ENCODE data around the gene FGD3.

The FGD3 gene

DNA sequence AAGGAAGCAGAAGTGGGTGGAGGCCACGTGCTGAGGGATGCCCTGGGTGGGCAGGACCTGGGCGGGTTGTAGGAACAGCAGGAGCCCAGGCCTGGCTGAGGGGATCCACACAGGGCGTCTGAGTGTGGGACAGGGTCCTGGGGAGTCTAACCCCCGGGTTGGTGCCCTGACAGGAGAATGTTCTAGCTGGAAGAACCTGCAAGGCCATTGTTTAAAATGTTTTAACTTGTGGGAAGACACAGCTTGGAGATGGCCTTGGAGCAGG is 77.3 kb downstream of the FGD3 start:
- H3K36me3 ChIP-seq (ENCODE audit: control insufficient read depth, insufficient read depth, low read length) = no peaks in the 10 kb centered on the region
- no peak overlapping the region for H3K27ac ChIP-seq (ENCODE audit: low read depth, low read length)
- H3K9me3 ChIP-seq (ENCODE audit: control insufficient read depth, insufficient read depth, low read depth, low read length) = no peaks in the 10 kb centered on the region
- H3K9ac ChIP-seq (ENCODE audit: low read length) = no peak overlapping the region
- peaks cover 13% of the 10 kb centered on the region for H3K4me1 ChIP-seq (ENCODE audit: control insufficient read depth, insufficient read depth, low read length)
- no peak overlapping the region for H3K4me3 ChIP-seq (ENCODE audit: low read depth, low read length)
- H3K27me3 ChIP-seq (ENCODE audit: control insufficient read depth, insufficient read depth, low read length) = no peaks in the 10 kb centered on the region

DNA sequence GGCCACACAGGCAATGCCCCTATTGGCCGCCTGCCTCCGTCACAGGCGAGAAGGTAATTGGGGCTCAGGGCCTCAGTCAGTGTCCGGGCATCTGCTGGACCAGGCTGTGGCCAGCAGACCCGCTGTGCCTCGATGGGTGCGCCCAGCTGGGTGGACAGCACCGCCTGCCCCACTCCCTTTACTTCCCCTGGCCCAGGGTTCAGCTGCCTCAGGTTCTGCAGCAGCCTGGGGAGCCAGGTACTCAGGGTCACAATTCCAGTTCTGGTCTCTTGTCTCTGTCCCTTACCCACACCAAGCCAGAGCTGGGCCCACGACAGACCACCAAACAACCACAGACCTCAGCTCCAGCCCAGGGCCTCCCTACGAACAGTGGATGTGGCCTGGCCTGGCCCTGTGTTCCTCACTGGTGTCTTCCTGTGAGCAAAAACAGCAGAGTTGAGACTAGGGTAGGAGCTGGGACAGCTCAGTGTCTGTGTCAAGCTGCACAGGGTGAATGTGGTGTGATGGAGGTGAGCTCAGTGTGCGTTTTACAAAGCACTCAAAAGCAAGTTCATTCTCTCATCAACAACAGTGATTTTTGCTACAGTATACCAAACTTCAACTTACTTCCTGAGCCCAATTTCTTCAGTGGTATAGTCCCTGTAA is 77.8 kb downstream of the FGD3 start:
- H3K4me1 ChIP-seq (ENCODE audit: control insufficient read depth, insufficient read depth, low read length) = peaks cover 13% of the 10 kb centered on the region
- H3K27me3 ChIP-seq (ENCODE audit: control insufficient read depth, insufficient read depth, low read length) = no peaks in the 10 kb centered on the region
- H3K9ac ChIP-seq (ENCODE audit: low read length) = no peak overlapping the region
- H3K27ac ChIP-seq (ENCODE audit: low read depth, low read length) = no peak overlapping the region
- no peak overlapping the region for H3K4me3 ChIP-seq (ENCODE audit: low read depth, low read length)
- H3K9me3 ChIP-seq (ENCODE audit: control insufficient read depth, insufficient read depth, low read depth, low read length) = no peaks in the 10 kb centered on the region
- H3K36me3 ChIP-seq (ENCODE audit: control insufficient read depth, insufficient read depth, low read length) = no peaks in the 10 kb centered on the region

DNA sequence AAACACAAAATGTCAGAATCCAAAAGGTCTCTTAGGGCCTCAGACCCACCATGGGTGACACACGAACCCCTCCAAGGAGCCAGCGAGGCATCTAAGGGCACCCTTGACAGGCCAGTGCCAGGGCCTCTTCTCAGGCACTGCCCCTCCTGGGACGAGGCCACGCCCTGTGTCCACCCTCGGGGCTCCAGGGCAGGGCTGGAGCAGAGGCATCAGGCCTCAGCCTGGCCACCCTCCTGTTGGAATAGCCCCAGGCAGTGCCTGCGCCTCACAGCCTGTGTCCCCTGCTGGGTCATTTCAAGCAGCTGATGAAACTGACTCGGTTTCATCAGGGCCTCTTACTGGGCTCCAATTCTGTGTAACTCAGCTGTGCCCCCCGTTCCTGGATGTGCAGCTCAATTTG is 78.4 kb downstream of the FGD3 start:
- Histone ChIP-seq H3K4me1 (ENCODE audit: control insufficient read depth, insufficient read depth, low read length) (peaks cover 13% of the 10 kb centered on the region), H3K9me3 (ENCODE audit: control insufficient read depth, insufficient read depth, low read depth, low read length) (no peaks in the 10 kb centered on the region), H3K27ac (ENCODE audit: low read depth, low read length) (no peak overlapping the region), H3K9ac (ENCODE audit: low read length) (no peak overlapping the region), H3K27me3 (ENCODE audit: control insufficient read depth, insufficient read depth, low read length) (no peaks in the 10 kb centered on the region), H3K36me3 (ENCODE audit: control insufficient read depth, insufficient read depth, low read length) (no peaks in the 10 kb centered on the region), H3K4me3 (ENCODE audit: low read depth, low read length) (no peak overlapping the region)

DNA sequence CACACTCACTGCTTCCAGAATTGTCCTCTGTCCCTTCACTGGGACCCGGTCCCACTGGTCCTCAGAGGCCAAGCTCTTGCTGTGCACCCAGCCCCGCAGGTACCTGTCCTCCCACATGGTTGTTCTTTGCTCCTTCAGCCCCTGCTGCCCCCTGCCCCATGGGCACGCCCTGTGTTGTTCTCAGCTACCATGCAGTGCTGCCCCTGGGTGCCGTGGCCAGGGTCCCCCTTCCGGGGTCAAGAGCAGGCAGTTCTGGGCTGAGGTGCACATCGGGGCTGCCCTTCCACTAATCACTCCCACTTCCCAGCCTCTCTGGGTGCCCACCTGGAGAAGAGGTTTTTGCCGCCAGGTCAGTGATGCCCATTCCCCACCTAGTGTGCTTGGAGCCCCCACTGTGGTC is 79.3 kb downstream of the FGD3 start:
- H3K4me3 ChIP-seq (ENCODE audit: low read depth, low read length) = no peak overlapping the region
- H3K36me3 ChIP-seq (ENCODE audit: control insufficient read depth, insufficient read depth, low read length) = no peaks in the 10 kb centered on the region
- no peaks in the 10 kb centered on the region for H3K9me3 ChIP-seq (ENCODE audit: control insufficient read depth, insufficient read depth, low read depth, low read length)
- H3K9ac ChIP-seq (ENCODE audit: low read length) = no peak overlapping the region
- H3K27ac ChIP-seq (ENCODE audit: low read depth, low read length) = no peak overlapping the region
- H3K4me1 ChIP-seq (ENCODE audit: control insufficient read depth, insufficient read depth, low read length) = peaks cover 11% of the 10 kb centered on the region
- no peaks in the 10 kb centered on the region for H3K27me3 ChIP-seq (ENCODE audit: control insufficient read depth, insufficient read depth, low read length)

DNA sequence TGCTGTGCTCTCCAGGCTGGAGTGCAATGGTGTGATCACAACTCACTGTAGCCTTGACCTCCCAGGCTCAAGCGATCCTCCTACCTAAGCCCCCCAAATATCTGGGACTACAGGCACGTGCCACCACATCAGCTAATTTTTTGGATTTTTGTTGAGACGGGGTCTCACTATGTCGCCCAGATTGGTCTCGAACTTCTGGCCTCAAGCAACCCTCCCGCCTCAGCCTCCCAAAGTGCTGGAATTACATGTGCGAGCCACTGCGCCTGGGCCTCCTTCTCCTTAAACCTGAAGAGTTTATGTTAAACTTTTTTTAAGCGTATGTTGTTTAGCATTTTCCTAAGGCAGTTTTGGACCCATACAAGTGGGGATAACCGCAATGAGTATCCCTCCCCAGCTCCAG is 80.4 kb downstream of the FGD3 start:
- H3K27ac ChIP-seq (ENCODE audit: low read depth, low read length) = no peak overlapping the region
- H3K9me3 ChIP-seq (ENCODE audit: control insufficient read depth, insufficient read depth, low read depth, low read length) = no peaks in the 10 kb centered on the region
- no peaks in the 10 kb centered on the region; the same call in 1 of the 2 replicates for H3K27me3 ChIP-seq (ENCODE audit: control insufficient read depth, insufficient read depth, low read length)
- no peak overlapping the region for H3K4me3 ChIP-seq (ENCODE audit: low read depth, low read length)
- no peaks in the 10 kb centered on the region for H3K36me3 ChIP-seq (ENCODE audit: control insufficient read depth, insufficient read depth, low read length)
- peaks cover 11% of the 10 kb centered on the region for H3K4me1 ChIP-seq (ENCODE audit: control insufficient read depth, insufficient read depth, low read length)
- H3K9ac ChIP-seq (ENCODE audit: low read length) = no peak overlapping the region

DNA sequence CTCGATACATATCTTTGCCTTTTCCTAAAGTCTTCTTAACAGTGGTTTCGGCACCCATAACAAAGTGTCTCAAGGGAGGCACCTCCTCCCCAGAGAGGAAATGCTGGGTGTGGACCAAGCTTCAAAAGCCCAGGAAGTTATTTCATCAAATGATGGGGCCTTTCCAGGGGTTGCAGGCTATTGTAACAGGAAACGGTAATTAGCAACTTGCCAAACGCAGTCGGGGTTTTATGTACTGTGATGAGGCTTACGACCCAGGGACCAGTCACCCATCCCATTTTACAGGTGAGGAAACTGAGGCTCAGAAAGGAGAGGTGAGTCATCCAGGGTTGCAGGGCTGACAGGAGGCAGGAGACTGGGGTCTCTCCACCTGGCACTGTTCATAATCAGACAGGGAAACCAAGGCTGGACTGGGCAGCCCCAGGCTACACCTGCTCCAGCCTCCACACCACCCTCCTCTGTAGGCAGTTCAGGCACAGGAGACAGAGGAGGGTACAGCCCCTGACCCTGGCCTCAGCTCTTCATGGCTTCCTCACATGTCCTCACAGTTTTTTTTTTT is 81.2 kb downstream of the FGD3 start:
- no peak overlapping the region for H3K27ac ChIP-seq (ENCODE audit: low read depth, low read length)
- no peak overlapping the region for H3K4me3 ChIP-seq (ENCODE audit: low read depth, low read length)
- H3K9ac ChIP-seq (ENCODE audit: low read length) = no peak overlapping the region
- H3K9me3 ChIP-seq (ENCODE audit: control insufficient read depth, insufficient read depth, low read depth, low read length) = no peaks in the 10 kb centered on the region
- H3K27me3 ChIP-seq (ENCODE audit: control insufficient read depth, insufficient read depth, low read length) = no peaks in the 10 kb centered on the region; the same call in 1 of the 2 replicates
- no peaks in the 10 kb centered on the region for H3K36me3 ChIP-seq (ENCODE audit: control insufficient read depth, insufficient read depth, low read length)
- H3K4me1 ChIP-seq (ENCODE audit: control insufficient read depth, insufficient read depth, low read length) = peaks cover 11% of the 10 kb centered on the region

DNA sequence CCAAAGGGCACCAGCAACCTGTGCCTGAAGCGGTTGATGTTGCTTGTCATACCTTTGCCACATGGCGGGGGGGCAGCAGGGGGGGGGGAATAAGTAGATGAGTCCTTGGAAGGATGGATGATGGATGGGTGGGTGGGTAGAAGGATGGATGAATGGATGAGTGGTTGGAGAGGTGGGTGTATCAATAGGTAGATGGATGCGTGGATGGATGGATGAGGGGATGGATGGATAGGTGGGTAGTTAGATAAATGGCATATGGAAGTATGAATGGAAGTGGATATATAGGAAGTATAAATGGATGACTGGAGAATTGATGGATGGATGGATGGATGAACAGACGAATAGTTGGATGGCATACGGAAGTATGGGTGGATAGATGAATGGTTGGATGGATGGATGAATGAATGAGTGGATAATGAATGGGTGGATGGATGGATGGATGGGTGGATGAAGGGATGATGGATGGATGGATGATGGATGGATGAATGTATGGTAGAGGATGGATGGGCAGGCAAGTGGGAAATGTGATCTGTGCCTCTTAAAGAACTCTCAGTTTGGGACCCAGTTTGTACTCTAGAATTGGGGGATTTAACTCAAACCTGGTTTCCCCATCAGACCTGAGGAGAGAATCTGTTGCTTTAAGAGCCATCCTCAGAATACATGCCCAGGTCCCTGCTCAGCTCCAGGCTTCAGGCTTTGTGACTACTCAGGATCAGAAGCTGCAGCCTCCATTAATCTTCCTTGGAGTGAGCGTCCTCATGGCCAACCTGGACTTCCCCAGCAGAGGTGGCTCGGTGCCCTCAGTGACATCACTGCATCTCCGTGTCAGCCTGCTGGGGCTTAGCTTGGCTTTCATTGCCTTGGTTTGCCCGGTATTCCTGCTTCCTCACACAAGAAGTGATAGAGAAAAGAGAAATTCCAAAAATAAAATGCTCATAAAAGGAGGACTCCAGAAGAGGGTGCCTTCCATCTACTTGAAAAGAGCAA is 83.6 kb downstream of the FGD3 start:
- Histone ChIP-seq H3K27me3 (ENCODE audit: control insufficient read depth, insufficient read depth, low read length) (no peaks in the 10 kb centered on the region; the same call in 1 of the 2 replicates), H3K27ac (ENCODE audit: low read depth, low read length) (no peak overlapping the region), H3K4me1 (ENCODE audit: control insufficient read depth, insufficient read depth, low read length) (peaks cover 11% of the 10 kb centered on the region), H3K9ac (ENCODE audit: low read length) (no peak overlapping the region), H3K4me3 (ENCODE audit: low read depth, low read length) (no peak overlapping the region), H3K9me3 (ENCODE audit: control insufficient read depth, insufficient read depth, low read depth, low read length) (no peaks in the 10 kb centered on the region), H3K36me3 (ENCODE audit: control insufficient read depth, insufficient read depth, low read length) (no peaks in the 10 kb centered on the region)

DNA sequence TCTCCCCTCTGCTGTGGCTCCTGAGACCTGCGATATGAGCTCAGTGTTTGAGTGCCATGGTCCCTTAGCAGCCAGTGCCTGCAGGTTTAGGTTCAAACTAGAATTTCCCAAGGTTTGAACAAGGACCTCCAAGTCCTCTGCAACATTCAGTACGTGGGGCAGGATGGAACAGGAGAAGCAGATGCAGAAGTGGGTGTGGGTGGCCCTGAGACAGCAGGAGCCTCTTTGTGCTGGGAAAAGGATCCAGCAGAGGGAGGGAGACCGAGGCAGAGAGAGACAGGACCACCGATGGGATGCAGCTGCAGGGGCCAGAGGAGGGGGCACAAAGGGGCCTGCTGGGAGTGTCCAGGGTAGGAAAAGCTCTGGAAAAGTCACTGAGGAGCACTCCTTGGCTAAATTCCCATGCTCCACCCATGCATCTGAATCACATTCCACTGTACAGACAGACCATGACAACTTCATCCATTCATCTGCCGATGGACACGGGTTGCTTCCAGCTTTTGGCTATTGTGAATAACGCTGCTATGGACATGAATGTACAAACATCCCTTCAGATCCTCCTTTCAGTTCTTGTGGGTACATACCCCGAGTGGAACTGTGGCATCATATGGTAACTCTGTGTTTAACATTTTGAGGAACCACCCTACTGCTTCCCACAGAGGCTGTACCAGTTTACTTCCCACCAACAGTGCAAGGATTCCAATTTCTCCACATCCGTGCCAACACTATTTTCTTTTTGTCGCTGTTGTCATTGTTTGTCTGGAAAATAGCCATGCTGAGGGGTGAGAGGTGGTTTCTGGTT is 84.5 kb downstream of the FGD3 start:
- Histone ChIP-seq H3K9ac (ENCODE audit: low read length) (no peak overlapping the region), H3K27ac (ENCODE audit: low read depth, low read length) (no peak overlapping the region), H3K9me3 (ENCODE audit: control insufficient read depth, insufficient read depth, low read depth, low read length) (no peaks in the 10 kb centered on the region), H3K4me3 (ENCODE audit: low read depth, low read length) (no peak overlapping the region), H3K36me3 (ENCODE audit: control insufficient read depth, insufficient read depth, low read length) (no peaks in the 10 kb centered on the region), H3K27me3 (ENCODE audit: control insufficient read depth, insufficient read depth, low read length) (no peaks in the 10 kb centered on the region; the same call in 1 of the 2 replicates), H3K4me1 (ENCODE audit: control insufficient read depth, insufficient read depth, low read length) (peaks cover 8% of the 10 kb centered on the region)

DNA sequence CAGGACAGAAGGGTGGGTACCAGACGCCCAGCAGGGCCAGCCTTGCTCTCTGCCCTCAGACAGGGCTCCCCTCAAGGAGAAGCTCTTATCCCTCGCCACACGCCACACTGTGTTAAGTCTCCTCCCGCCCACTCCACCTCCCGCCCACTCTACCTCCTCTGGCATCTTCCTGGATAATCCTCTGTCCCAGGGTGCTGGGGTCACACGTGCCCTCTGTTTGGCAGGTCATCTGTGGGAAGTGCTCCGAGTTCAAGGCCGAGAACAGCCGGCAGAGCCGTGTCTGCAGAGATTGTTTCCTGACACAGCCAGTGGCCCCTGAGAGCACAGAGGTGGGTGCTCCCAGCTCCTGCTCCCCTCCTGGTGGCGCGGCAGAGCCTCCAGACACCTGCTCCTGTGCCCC is 85.2 kb downstream of the FGD3 start:
- H3K9me3 ChIP-seq (ENCODE audit: control insufficient read depth, insufficient read depth, low read depth, low read length) = no peaks in the 10 kb centered on the region
- H3K4me1 ChIP-seq (ENCODE audit: control insufficient read depth, insufficient read depth, low read length) = peaks cover 12% of the 10 kb centered on the region
- H3K4me3 ChIP-seq (ENCODE audit: low read depth, low read length) = no peak overlapping the region
- no peak overlapping the region for H3K9ac ChIP-seq (ENCODE audit: low read length)
- H3K36me3 ChIP-seq (ENCODE audit: control insufficient read depth, insufficient read depth, low read length) = no peaks in the 10 kb centered on the region
- no peaks in the 10 kb centered on the region; the same call in 1 of the 2 replicates for H3K27me3 ChIP-seq (ENCODE audit: control insufficient read depth, insufficient read depth, low read length)
- no peak overlapping the region for H3K27ac ChIP-seq (ENCODE audit: low read depth, low read length)

DNA sequence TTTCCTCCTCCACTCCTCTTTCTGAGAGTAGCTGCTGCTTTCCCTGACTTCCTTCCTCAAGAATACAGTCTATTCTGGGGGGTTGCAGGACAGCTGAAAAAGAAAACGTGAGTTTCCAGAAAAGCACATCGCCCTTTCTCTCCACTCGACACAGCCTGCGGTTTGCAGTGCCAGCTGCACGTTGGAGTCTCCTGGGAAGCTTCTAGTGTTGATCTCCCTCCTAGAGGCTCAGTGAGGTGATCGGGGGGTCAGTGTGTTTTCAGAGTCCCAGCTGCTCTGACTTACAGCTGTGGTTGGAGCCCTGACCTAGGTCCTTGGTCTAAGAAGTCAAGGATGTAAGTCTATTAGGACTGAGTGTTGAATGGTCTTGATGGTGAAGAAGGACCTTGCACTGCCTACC is 86.2 kb downstream of the FGD3 start:
- Histone ChIP-seq H3K4me1 (ENCODE audit: control insufficient read depth, insufficient read depth, low read length) (peaks cover 13% of the 10 kb centered on the region), H3K9me3 (ENCODE audit: control insufficient read depth, insufficient read depth, low read depth, low read length) (no peaks in the 10 kb centered on the region), H3K27me3 (ENCODE audit: control insufficient read depth, insufficient read depth, low read length) (no peaks in the 10 kb centered on the region; the same call in 1 of the 2 replicates), H3K36me3 (ENCODE audit: control insufficient read depth, insufficient read depth, low read length) (no peaks in the 10 kb centered on the region), H3K4me3 (ENCODE audit: low read depth, low read length) (no peak overlapping the region), H3K9ac (ENCODE audit: low read length) (no peak overlapping the region), H3K27ac (ENCODE audit: low read depth, low read length) (no peak overlapping the region)
